NCI-H1048 (cell line): ENCODE results near the gene CRTC2.
"Not testable (repeated sequence)": the region's sequence is repeated elsewhere in the genome, so short reads cannot be mapped to it uniquely, and the experiment has no call there.

Source experiments
- DNase-seq: peaks from one replicate; lab custom pipeline; 2025; lab: John Stamatoyannopoulos, UW

CRTC2 gene

DNA sequence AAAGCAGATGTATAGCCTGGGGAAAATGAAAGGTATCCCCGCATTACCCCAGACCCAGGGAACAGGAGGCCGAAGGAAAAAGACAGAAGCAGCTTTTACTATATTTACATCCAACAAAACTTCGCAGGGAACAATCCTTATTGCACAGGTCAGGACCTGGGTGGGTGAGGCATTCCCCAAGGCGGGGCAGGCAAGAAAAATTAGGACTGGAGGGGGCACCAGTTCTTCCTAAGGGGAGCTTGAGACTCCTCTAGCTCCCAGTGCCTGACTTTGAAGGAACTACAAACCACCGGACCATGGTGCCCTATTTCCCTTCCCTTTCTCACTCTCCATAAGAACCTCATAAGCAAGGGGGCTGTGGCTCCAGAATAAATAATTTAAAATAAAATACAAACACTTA, 29.0 kb downstream of the CRTC2 start:
- no peak for DNase-seq

GRCh38 chr1:153928791-153929341, 29.5 kb downstream of the CRTC2 start:
- no peak for DNase-seq

- no peak for DNase-seq
Observed at GRCh38 chr1:153928245-153928644, 30.2 kb downstream of the CRTC2 start.

- DNase-seq: no peak
Observed at GRCh38 chr1:153926405-153926804, 32.0 kb downstream of the CRTC2 start.

DNA sequence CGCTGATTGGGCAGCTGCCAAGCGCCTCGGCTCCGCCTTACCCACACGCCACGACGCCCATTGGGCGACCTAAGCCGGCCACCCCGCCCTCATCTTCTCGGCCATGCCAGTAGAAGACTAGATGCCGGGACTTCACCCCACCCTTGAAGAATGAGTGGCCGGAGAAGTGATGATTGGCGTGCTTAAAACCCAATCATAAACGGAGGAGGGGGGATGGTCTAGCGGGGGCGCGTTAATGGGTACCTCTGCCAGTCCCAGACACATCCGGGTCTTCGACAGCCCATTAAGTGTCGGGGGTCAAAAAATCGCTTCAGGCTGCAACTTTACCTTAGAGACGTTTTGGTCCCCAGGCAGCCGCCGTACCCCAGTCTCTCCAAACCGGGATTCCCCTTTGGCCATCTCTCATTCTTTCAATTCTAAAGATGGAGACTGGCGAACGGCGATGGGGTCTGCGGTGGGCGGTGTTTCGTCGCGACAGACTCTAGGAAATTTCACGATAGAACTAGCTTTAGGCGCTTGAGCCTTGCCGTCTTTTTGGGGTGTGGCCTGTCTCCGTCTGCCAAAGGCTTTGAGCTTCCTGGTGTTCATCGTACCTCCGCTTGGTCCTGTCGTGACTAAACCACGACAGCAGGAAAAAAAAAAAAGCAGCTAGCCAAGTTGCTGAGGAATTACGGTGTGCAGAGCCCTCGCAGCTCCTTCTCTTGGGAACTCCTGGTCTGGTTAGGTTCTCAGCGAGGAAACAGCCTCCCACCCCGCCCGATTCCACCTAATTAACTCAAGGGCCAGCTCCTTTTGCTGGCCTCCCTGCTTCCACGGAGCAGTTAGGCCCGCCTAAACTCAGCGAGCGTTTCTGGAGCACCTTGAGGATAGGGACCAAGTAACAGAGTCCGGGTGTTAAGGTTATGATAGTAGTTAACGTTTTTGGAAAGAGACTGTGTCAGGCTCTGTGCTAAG, 35.2 kb downstream of the CRTC2 start, which contains the start of gene GATAD2B:
Gene GATAD2B, minus strand, starts transcription at position 1 of the 954 bp plus-strand sequence. CDS start 94,625 bp downstream, outside the sequence.
- peak; percentile 100 for DNase-seq

- DNase-seq: no peak
Observed at GRCh38 chr1:153922076-153922971, 36.1 kb downstream of the CRTC2 start.

- no peak for DNase-seq
Observed at GRCh38 chr1:153921803-153922075, 36.7 kb downstream of the CRTC2 start.

DNA sequence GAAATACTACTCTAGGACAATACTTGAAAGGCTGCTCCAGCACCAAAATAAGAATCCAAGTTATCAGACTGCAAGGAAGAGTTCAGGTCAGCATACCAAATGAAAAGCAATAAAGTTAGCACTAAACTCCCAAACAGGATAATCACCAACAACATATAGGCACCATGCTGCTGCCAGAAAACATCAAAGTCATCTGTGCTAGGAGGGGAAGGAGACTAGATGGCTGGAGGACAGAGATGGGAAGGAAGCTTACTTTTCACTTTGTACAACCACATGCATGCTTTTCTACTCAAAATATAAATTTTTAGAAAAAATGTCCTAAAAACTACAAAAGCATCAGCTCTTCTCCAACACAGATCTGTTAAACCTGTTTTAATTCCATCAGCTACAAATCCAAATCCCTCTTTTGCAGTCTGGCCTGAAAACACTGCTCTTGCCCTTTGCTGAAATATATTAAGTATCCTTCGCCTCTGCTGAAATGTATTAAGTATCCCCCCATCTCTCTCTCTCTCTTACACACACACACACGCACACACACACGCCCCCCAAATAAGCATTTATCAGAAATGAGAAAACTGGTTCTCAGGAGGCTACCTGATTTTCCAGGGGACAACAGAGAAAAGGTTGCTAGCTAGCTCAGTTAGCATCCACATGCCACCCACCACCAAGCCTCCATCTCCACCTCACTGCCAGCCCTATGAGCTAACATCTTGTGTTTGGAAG, 37.2 kb downstream of the CRTC2 start:
- DNase-seq: no peak

DNA sequence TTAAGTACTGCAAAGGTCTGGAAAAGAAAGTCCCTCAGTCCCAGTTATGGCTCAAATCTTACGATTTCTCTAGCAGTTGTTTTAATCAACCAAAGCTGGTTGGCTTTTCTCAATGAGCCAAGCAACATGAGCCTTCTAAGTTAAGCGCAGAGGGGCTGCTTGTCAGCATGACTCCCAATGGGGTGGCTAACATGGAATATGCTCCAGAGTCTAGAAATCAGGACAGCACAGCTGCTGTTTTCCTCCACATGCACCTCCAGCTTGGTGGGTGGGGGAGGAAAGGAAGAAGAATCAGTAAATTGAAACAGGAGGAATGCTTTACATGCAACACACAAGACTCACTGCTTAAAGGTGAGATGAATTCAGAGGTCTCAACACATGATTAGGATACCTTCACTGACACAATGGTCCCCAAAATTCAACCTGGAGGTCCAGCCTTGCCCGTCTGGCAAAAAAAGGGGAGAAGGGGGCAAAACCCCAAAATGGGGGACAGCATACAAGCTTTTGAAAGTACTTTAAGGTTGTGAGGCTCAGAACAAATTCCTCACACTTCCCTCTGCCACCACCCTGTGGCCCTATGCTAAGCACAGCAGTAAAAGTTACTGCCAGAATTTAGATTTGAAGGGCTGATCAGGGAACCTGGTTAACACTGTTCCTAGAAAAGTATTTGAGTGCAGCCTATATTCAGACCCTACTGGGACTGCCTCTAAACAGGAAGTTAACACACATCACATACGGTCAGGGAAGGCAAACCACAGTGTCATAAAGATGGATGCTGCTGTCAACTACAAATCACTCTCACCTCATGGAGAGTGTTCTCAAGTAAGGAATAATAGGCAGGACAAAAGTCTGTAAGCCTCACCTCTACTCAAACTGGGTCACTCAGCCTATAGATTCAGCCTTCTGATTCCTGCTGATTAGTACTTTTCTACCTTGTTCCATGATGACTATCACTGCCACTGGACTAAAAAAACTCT, 38.2 kb downstream of the CRTC2 start:
- DNase-seq: no peak

- DNase-seq: no peak
Observed at GRCh38 chr1:153916297-153916696, 42.1 kb downstream of the CRTC2 start.

DNA sequence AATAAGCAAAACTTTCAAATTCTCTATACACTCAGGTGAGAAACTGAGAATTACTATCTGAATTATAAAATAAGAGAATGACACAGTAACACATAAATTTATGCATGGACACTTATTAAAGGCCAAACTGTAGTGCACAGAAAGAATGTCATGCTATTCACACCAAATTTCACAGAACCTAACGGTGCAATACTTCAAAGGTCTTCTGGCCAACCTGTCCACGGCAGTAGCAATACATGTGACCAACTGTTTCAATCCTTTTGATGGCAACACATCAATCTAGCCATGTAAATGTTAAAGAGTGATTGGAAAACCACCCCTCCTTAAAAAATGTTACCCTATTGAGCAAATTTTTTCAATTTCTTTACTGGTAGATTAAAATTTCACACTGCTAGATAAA, 46.1 kb downstream of the CRTC2 start:
- no peak for DNase-seq

GRCh38 chr1:153910560-153910959, 47.9 kb downstream of the CRTC2 start:
- not testable (repeated sequence) for DNase-seq

GRCh38 chr1:153908071-153908470, 50.3 kb downstream of the CRTC2 start:
- DNase-seq: no peak

- DNase-seq: no peak
Observed at GRCh38 chr1:153907134-153907533, 51.3 kb downstream of the CRTC2 start.

GRCh38 chr1:153906396-153906795, 52.0 kb downstream of the CRTC2 start:
- no peak for DNase-seq

DNA sequence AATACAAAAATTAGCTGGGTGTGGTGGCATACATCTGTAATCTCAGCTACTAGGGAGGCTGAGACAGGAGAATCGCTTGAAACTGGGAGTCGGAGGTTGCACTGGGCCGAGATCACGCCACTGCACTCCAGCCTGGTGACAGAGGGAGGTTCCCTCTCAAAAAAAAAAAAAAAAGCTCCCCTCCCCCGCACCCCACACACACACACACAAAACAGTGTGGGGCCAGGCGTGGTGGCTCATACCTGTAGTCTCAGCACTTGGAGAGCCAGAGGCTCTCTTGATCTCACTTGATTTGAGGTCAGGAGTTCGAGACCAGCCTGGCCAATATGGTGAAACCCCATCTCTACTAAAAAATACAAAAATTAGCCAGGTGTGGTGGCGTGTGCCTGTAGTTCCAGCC, 52.5 kb downstream of the CRTC2 start:
- not testable (repeated sequence) for DNase-seq

- DNase-seq: no peak
Observed at GRCh38 chr1:153903841-153904455, 54.5 kb downstream of the CRTC2 start.

DNA sequence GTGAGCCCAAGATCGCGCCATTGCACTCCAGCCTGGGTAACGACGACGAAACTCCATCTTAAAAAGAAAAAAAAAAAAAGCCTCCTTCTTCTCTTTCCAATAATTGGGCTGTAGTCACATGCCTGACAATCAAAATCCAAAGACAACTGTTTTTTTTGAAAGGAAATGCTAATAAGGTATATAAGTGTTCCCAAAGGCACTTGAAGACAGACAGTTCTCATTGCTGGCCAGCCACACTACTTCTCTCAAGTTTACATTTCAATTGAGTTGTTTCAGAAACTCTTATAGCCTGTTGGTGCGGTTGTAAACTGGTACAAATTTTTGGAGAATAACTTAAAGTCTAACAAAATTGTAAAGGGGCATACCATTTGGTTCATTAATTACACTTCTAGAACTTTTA, 58.9 kb downstream of the CRTC2 start:
- DNase-seq: no peak
